ENCODE results near the gene OASL. TPM values are rescaled to one million over a fixed set of nuclear protein-coding genes. Genes with fewer than 3 reads are reported as not detected.

OASL gene
- total RNA-seq, 1 donor from 2014 or later: not detected

GRCh38 chr12:120997448-120997847 is 41.6 kb downstream of the OASL start:
- no peak overlapping the region for H3K4me3 ChIP-seq
- TF ChIP-seq EZH2phosphoT487 (IDR thresholded peaks at IDR 0.05): no peak
- no peak for TF ChIP-seq CTCF (IDR thresholded peaks at IDR 0.05)
- no peak for TF ChIP-seq EZH2 (IDR thresholded peaks at IDR 0.05)
- Mint-ChIP-seq H3K36me3 (no peaks in the 10 kb centered on the region), H3K4me3 (peak overlapping the region; percentile 55), H3K9me3 (no peaks in the 10 kb centered on the region), H3K27me3 (ENCODE audit: insufficient read depth, low read depth) (peaks cover 12% of the 10 kb centered on the region), H3K27ac (no peak overlapping the region), H3K4me1 (peaks cover 9% of the 10 kb centered on the region)
- H3K79me2 ChIP-seq (ENCODE audit: low read depth): no peaks in the 10 kb centered on the region
- no peak overlapping the region for H3K27ac ChIP-seq
- no peaks in the 10 kb centered on the region for H3F3A ChIP-seq (ENCODE audit: low read depth)
- no peaks in the 10 kb centered on the region for H3K4me1 ChIP-seq
- no peaks in the 10 kb centered on the region for H4K20me1 ChIP-seq (ENCODE audit: low read depth)
- H3K36me3 ChIP-seq: no peaks in the 10 kb centered on the region
- H3K4me2 ChIP-seq: no peak overlapping the region
- H3K27me3 ChIP-seq: no peaks in the 10 kb centered on the region
- no peak overlapping the region for H3K9ac ChIP-seq
- H2AFZ ChIP-seq (replicated peaks): no peak overlapping the region
- no peak for DNase-seq (ENCODE audit: low spot score)
- H3K9me3 ChIP-seq (ENCODE audit: low read depth): no peaks in the 10 kb centered on the region

- Histone ChIP-seq H3K27ac (no peak overlapping the region), H3K9ac (no peak overlapping the region), H3K36me3 (no peaks in the 10 kb centered on the region), H4K20me1 (ENCODE audit: low read depth) (no peaks in the 10 kb centered on the region), H3F3A (ENCODE audit: low read depth) (no peaks in the 10 kb centered on the region), H3K9me3 (ENCODE audit: low read depth) (no peaks in the 10 kb centered on the region), H3K4me2 (no peak overlapping the region), H2AFZ (replicated peaks) (no peak overlapping the region), H3K27me3 (no peaks in the 10 kb centered on the region), H3K4me3 (no peak overlapping the region), H3K79me2 (ENCODE audit: low read depth) (no peaks in the 10 kb centered on the region), H3K4me1 (no peaks in the 10 kb centered on the region)
- Mint-ChIP-seq H3K4me1 (peaks cover 9% of the 10 kb centered on the region), H3K36me3 (no peaks in the 10 kb centered on the region), H3K27ac (no peak overlapping the region), H3K27me3 (ENCODE audit: insufficient read depth, low read depth) (peaks cover 12% of the 10 kb centered on the region), H3K9me3 (no peaks in the 10 kb centered on the region), H3K4me3 (no peak overlapping the region)
- no peak for DNase-seq (ENCODE audit: low spot score)
- TF ChIP-seq CTCF (IDR thresholded peaks at IDR 0.05) (no peak), EZH2phosphoT487 (IDR thresholded peaks at IDR 0.05) (no peak), EZH2 (IDR thresholded peaks at IDR 0.05) (no peak)
Measured at GRCh38 chr12:120996133-120996746, 42.8 kb downstream of the OASL start.

GRCh38 chr12:120994589-120995337 is 44.3 kb downstream of the OASL start:
- Mint-ChIP-seq H3K36me3 (no peaks in the 10 kb centered on the region), H3K27me3 (ENCODE audit: insufficient read depth, low read depth) (peaks cover 14% of the 10 kb centered on the region), H3K9me3 (no peaks in the 10 kb centered on the region), H3K4me1 (peaks cover 9% of the 10 kb centered on the region), H3K27ac (no peak overlapping the region), H3K4me3 (peak overlapping the region; percentile 1)
- no peak overlapping the region for H3K4me3 ChIP-seq
- no peak for TF ChIP-seq EZH2phosphoT487 (IDR thresholded peaks at IDR 0.05)
- TF ChIP-seq EZH2 (IDR thresholded peaks at IDR 0.05): no peak
- no peak for TF ChIP-seq CTCF (IDR thresholded peaks at IDR 0.05)
- no peaks in the 10 kb centered on the region for H4K20me1 ChIP-seq (ENCODE audit: low read depth)
- H3K4me2 ChIP-seq: no peak overlapping the region
- DNase-seq (ENCODE audit: low spot score): no peak
- H2AFZ ChIP-seq (replicated peaks): no peak overlapping the region
- no peaks in the 10 kb centered on the region for H3F3A ChIP-seq (ENCODE audit: low read depth)
- no peak overlapping the region for H3K9ac ChIP-seq
- H3K27ac ChIP-seq: no peak overlapping the region
- no peaks in the 10 kb centered on the region for H3K4me1 ChIP-seq
- H3K9me3 ChIP-seq (ENCODE audit: low read depth): no peaks in the 10 kb centered on the region
- no peaks in the 10 kb centered on the region for H3K27me3 ChIP-seq
- no peaks in the 10 kb centered on the region for H3K36me3 ChIP-seq
- H3K79me2 ChIP-seq (ENCODE audit: low read depth): no peaks in the 10 kb centered on the region
